GM19468 (cell line): ENCODE results near the gene AGXT2.
A peak's percentile ranks its signal among the peaks of the same experiment; 100 is the strongest.

Source experiments
- ATAC-seq: cut with Tn5 transposase; IDR thresholded peaks from one replicate; pipeline ENCODE4 v1.9.1; 2021; ENCODE audit warnings: mild to moderate bottlenecking, moderate library complexity, moderate number of reproducible peaks; ENCODE audit not compliant: unreplicated experiment; ENCODE audit errors: extremely low read depth

The AGXT2 gene

GRCh38 chr5:35023391-35024178 is 24.2 kb downstream of the AGXT2 start:
- no peak for ATAC-seq

DNA sequence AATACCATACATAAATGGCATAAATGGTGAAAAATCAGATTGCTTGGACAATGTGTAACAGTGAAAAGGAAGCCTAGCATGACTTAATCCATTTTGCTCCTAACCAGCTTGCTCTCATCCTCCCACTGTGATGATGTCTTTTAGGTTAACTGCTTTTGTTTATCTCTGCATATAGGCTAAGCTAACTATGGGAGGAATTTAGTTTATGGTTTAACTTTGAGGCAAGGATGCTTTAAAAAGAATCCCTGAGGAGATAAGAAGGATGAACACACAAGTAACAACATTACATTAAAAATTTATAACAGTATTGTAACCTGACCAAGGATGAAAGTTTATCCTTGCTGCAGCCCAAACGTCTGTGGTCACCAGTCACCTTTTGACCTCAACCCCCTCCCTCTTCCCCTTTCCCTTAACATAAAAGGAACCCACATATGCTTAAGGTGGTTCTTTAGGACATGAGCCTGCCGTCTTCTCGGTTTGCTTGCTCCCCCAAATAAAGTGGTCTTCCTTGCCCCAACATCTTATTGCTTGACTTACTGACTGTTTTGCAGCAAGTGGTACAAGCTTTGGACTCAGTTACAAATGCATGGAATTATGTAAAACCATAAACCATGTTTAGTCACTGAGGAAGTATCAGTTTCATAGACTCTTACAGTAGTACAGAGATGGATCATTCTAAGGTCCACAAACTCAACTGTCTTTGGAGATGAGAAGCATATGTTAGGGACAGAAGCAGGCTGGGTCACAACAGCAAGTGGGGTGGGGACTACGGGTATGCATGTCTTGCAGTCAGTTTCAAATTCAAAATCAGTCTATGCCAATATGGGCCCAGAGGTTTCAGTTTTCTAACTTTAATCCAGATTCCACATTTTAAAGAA is 31.3 kb downstream of the AGXT2 start:
- no peak for ATAC-seq

- no peak for ATAC-seq
Measured at GRCh38 chr5:35015063-35015462, 32.7 kb downstream of the AGXT2 start.

GRCh38 chr5:35012796-35013195 is 35.0 kb downstream of the AGXT2 start:
- ATAC-seq, result no peak

DNA sequence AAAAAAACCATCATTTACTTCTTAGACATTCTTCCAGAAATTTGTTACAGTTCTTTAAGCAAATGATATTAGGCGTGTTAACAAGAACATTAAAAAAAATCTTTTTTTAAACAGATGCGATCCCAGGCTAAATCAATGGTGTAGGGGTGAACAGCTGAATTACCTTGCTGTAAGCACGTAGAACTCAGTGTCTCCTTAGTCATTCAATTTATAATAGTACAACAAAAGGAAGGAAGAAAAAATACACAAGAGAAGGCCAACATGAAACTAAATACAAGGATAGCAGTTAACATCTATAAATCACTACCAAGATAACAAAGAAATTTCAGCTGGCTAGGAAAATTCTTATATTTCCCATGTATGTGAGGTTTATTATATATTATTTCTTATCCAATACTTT is 35.4 kb downstream of the AGXT2 start:
- ATAC-seq, result no peak

- ATAC-seq, result no peak
Measured at GRCh38 chr5:35010676-35011075, 37.1 kb downstream of the AGXT2 start.

DNA sequence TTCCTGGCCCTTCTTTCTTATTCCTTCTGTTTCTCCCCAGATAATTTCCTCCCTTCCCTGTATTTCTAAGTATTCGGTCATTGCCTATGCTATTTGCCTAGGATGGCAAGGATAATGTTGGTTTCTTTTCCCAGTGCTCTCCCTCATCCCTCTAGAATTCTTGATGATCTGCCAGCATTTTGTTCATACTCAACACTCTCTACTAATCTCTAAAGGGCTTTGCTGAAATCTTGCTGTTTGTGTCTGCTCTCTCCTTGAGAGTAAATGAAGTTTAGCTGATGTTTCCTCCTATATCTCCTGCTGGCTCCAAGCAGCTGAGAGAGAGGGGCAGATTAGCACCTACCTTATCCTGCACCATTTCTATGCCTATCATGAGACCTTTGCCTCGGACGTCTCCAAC is 38.1 kb downstream of the AGXT2 start:
- no peak for ATAC-seq

- ATAC-seq, result no peak
Measured at GRCh38 chr5:35009019-35009418, 38.7 kb downstream of the AGXT2 start.

- no peak for ATAC-seq
Measured at GRCh38 chr5:35004771-35005170, 43.0 kb downstream of the AGXT2 start.

GRCh38 chr5:35004200-35004599 is 43.5 kb downstream of the AGXT2 start:
- ATAC-seq, result no peak

DNA sequence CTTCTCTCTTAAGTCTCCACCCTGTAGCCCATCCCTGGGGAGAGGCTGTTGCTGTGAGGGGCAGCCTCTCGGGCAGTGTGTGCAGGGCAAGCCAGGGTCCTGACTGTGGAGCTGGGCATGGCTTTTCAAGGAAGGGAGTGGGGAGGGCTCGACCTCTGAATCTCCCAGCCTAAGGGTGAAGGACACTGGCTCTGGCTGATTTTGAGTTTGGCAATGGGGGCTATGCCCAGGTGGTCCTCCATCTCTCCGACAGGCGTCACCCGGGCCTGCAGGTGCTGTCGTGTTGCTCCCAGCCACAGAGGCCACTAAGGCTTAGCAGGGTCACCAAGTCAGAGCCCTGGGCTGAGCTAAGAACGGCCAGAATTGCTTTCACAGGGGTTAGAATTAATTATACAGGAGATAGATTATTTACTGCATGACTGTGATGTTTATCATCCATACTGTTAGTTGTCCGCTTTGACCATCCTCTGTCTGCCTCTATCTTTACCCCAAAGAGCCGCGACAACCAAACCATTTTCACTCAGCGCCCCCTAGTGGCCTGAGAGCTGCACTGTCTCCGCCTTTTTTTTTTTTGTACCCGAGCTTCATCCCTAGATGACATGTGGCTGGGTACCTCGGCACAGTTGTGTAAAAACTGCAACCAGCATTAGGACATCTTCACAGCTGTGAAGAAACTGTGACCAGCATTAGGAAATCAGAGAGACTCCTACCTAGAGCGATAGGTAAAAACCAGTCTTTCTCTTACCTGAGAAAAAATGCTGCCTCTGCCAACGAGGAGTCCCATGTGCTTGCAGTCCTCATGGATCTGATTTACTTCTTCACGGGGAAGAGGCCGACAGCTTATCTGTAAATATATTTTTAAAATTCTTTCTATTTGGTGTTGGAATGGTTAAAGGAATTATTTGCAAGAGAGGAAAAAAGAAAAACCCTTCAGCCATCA is 44.5 kb downstream of the AGXT2 start:
- ATAC-seq, result peak; percentile 21

DNA sequence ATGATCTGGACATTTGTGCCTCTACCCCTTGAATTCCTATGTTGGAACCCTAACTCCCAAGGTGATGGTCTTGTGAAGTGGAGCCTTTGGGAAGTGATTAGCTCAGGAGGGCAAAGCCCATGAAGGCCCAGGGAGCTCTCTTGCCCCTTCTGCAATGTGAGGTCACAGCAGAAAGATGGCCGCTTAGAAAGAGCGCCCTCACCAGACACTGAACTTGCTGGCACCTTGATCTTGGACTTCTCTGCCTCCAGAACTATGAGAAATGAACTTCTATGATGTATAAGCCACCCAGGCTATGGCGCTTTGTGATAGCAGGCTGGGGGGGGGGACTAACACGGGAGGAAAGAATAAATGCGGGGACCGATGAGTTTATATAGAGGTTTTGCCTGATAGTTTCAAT is 45.3 kb downstream of the AGXT2 start:
- no peak for ATAC-seq

DNA sequence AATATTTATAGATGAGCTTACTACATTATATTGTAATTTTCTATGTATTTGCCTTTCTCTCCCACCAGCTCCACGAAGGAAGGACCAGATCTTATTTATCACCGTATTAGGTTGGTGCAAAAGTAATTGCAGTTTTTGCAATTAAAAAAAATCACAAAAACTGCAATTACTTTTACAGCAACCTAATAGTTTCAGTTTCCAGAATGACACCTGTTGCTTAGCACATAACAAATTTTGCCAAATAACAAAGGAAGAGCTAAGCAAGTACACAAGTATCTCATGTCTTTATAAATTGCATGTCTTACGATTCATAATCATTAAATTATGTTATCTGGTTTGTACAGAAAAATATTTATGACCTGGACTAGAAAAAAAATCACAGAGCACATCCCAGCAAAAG is 45.9 kb downstream of the AGXT2 start:
- no peak for ATAC-seq

GRCh38 chr5:34998058-34998789 is 49.5 kb downstream of the AGXT2 start:
- ATAC-seq, result no peak

- ATAC-seq, result no peak
Measured at GRCh38 chr5:34996261-34996660, 51.5 kb downstream of the AGXT2 start.

GRCh38 chr5:34993951-34994350 is 53.8 kb downstream of the AGXT2 start:
- ATAC-seq, result no peak

GRCh38 chr5:34991486-34992238 is 56.1 kb downstream of the AGXT2 start:
- ATAC-seq, result no peak

- no peak for ATAC-seq
Measured at GRCh38 chr5:34986965-34987364, 60.8 kb downstream of the AGXT2 start.

GRCh38 chr5:34982823-34983222 is 64.9 kb downstream of the AGXT2 start:
- no peak for ATAC-seq
